BE2C (cell line): ENCODE results near the gene GNAO1.

ENCODE experiments used
- DNase-seq: peaks from one replicate; pipeline ENCODE4 v3.0.0-alpha.2; 2020
- H3K27me3 ChIP-seq: fragments of 250-450 bp; sonication (Bioruptor Pico); 2 replicates; pipeline ENCODE4 v1.5.1; 2020; ENCODE audit warnings: mild to moderate bottlenecking
- H3K36me3 ChIP-seq: fragments of 250-450 bp; sonication (Bioruptor Pico); 2 replicates; pipeline ENCODE4 v1.5.1; 2020; ENCODE audit warnings: mild to moderate bottlenecking
- H3K4me1 ChIP-seq: fragments of 250-450 bp; sonication (Bioruptor Pico); 2 replicates; pipeline ENCODE4 v1.5.1; 2020
- H3K4me3 ChIP-seq: 2 replicates; pipeline ENCODE4 v1.5.1; 2011; ENCODE audit warnings: low read depth, low read length
- H3K9me3 ChIP-seq: fragments of 250-450 bp; sonication (Bioruptor Pico); 2 replicates; pipeline ENCODE4 v1.5.1; 2020
- CTCF ChIP-seq: IDR thresholded peaks from 2 replicates; pipeline ENCODE4 v1.5.1; 2012; ENCODE audit warnings: mild to moderate bottlenecking, low read depth, low read length

Gene GNAO1

GRCh38 chr16:56344518-56345405 is 153.5 kb downstream of the GNAO1 start:
- no peak for TF ChIP-seq CTCF
- H3K36me3 ChIP-seq, result peaks cover 80% of the 10 kb centered on the region
- no peak overlapping the region for H3K4me3 ChIP-seq
- H3K9me3 ChIP-seq, result no peaks in the 10 kb centered on the region
- no peaks in the 10 kb centered on the region for H3K27me3 ChIP-seq
- 0 out of 2 replicates have a peak, but pooled peaks cover 3% of the 10 kb centered on the region for H3K4me1 ChIP-seq
- DNase-seq, result no peak

- H3K27me3 ChIP-seq, result no peaks in the 10 kb centered on the region
These were observed 154.2 kb downstream of the GNAO1 start for GRCh38 chr16:56345406-56346050.

GRCh38 chr16:56346131-56346890 is 155.0 kb downstream of the GNAO1 start:
- TF ChIP-seq CTCF, result no peak
- H3K4me3 ChIP-seq, result no peak overlapping the region
- H3K4me1 ChIP-seq, result 0 out of 2 replicates have a peak, but pooled peaks cover 3% of the 10 kb centered on the region
- H3K9me3 ChIP-seq, result no peaks in the 10 kb centered on the region
- DNase-seq, result no peak
- H3K36me3 ChIP-seq, result peaks cover 80% of the 10 kb centered on the region
- no peaks in the 10 kb centered on the region for H3K27me3 ChIP-seq

More at GRCh38 chr16:56345406-56346050, 154.2 kb downstream of the GNAO1 start:
- H3K9me3 ChIP-seq, result no peaks in the 10 kb centered on the region
- peaks cover 80% of the 10 kb centered on the region for H3K36me3 ChIP-seq
- no peak for DNase-seq
- no peak for TF ChIP-seq CTCF
- H3K4me1 ChIP-seq, result 0 out of 2 replicates have a peak, but pooled peaks cover 3% of the 10 kb centered on the region
- H3K4me3 ChIP-seq, result no peak overlapping the region

GRCh38 chr16:56347166-56347565 is 155.9 kb downstream of the GNAO1 start:
- no peak for TF ChIP-seq CTCF
- no peaks in the 10 kb centered on the region for H3K27me3 ChIP-seq
- peaks cover 75% of the 10 kb centered on the region for H3K36me3 ChIP-seq
- DNase-seq, result no peak
- 0 out of 2 replicates have a peak, but pooled peaks cover 3% of the 10 kb centered on the region for H3K4me1 ChIP-seq
- H3K4me3 ChIP-seq, result no peak overlapping the region
- H3K9me3 ChIP-seq, result no peaks in the 10 kb centered on the region

GRCh38 chr16:56347670-56348069 is 156.4 kb downstream of the GNAO1 start:
- Histone ChIP-seq H3K9me3 (no peaks in the 10 kb centered on the region), H3K4me1 (0 out of 2 replicates have a peak, but pooled peaks cover 3% of the 10 kb centered on the region), H3K36me3 (peaks cover 70% of the 10 kb centered on the region), H3K27me3 (no peaks in the 10 kb centered on the region), H3K4me3 (no peak overlapping the region)
- no peak for DNase-seq
- no peak for TF ChIP-seq CTCF
